Kidney epithelial cell (primary cell): ENCODE results near the gene CDK7. TPM values are rescaled to one million over a fixed set of nuclear protein-coding genes. Genes with fewer than 3 reads are reported as not detected.

Experiments used
- DNase-seq: peaks from one replicate; pipeline ENCODE4 v3.0.0-alpha.2; 2010; ENCODE audit warnings: low read depth
- H3K27me3 ChIP-seq: 2 replicates; pipeline ENCODE4 v1.6.0; 2011; ENCODE audit warnings: low read length; ENCODE audit not compliant: control insufficient read depth, insufficient read depth
- H3K36me3 ChIP-seq: 2 replicates; pipeline ENCODE4 v1.5.1; 2011; ENCODE audit warnings: low read length; ENCODE audit not compliant: control insufficient read depth, insufficient read depth
- H3K4me3 ChIP-seq: 2 replicates; pipeline ENCODE4 v1.5.1; 2011; ENCODE audit warnings: low read depth, mild to moderate bottlenecking, control low read depth, low read length
- CTCF ChIP-seq: IDR thresholded peaks from 2 replicates; pipeline ENCODE4 v1.5.1; 2011; ENCODE audit warnings: mild to moderate bottlenecking, moderate library complexity, low read length, control low read depth, inconsistent platforms; ENCODE audit not compliant: insufficient read depth, poor library complexity, severe bottlenecking
- total RNA-seq: library from RNA; depleted of rRNA; stranded (reverse); fragments of >200 nt; gene quantifications from 2 replicates; pipeline ENCODE4 v1.2.3, GENCODE V29; 2015

CDK7 gene
- total RNA-seq, 1 donor from 2014 or later = 50.3 TPM

- no peak overlapping the region for H3K4me3 ChIP-seq
- H3K36me3 ChIP-seq = peaks cover 2% of the 10 kb centered on the region
- no peak for DNase-seq
- no peaks in the 10 kb centered on the region for H3K27me3 ChIP-seq
- no peak for TF ChIP-seq CTCF
Measured at GRCh38 chr5:69257577-69257976, 22.9 kb downstream of the CDK7 start.

DNA sequence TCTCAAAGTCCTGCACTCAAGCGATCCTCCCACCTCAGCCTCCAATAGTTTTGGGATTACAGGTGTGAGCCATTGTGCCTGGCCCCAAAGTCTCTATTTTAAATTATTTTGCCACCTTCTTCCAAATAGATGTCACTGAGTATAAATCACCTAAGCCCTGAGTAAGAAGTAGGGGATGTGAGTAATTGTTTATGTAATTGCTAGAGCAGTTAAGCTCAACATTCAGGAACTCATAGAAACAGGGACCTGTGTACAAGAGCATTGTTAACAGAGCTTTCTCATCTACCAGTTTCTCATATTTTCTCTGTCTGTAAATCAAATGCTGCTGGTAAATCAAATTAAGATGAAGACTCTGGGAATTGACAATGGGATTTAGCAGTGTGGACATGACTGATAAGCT lies 26.3 kb downstream of the CDK7 start:
- H3K36me3 ChIP-seq = peaks cover 2% of the 10 kb centered on the region
- no peak for TF ChIP-seq CTCF
- no peak for DNase-seq
- H3K27me3 ChIP-seq = no peaks in the 10 kb centered on the region
- no peak overlapping the region for H3K4me3 ChIP-seq

- DNase-seq = no peak
- no peaks in the 10 kb centered on the region for H3K36me3 ChIP-seq
- peak; percentile 37 for TF ChIP-seq CTCF
Measured at GRCh38 chr5:69265931-69266330, 31.2 kb downstream of the CDK7 start.

GRCh38 chr5:69268899-69269298 lies 34.2 kb downstream of the CDK7 start:
- no peaks in the 10 kb centered on the region for H3K36me3 ChIP-seq
- TF ChIP-seq CTCF = no peak
- no peak for DNase-seq
- H3K27me3 ChIP-seq = no peaks in the 10 kb centered on the region
- H3K4me3 ChIP-seq = no peak overlapping the region

More at GRCh38 chr5:69265931-69266330, 31.2 kb downstream of the CDK7 start:
- H3K4me3 ChIP-seq = no peak overlapping the region
- H3K27me3 ChIP-seq = no peaks in the 10 kb centered on the region

DNA sequence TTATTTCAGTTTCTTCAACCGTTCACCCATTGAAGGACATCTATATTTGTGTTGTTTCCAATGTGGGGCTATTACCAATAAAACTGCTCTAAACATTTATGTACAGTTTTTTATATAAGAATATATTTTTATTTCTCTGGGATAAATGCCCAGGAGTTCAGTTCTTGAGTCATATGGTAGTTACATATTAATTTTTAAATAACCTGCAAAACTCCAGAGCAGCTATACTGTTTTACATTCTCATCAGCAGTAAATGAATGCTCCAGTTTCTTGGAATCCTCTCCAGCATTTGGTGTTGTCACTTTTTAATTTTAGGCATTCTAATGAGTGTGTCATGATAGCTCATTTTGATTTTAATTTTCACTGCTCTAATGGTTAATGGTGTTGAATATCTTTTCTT lies 36.2 kb downstream of the CDK7 start:
- no peak for TF ChIP-seq CTCF
- H3K4me3 ChIP-seq = no peak overlapping the region
- no peak for DNase-seq
- no peaks in the 10 kb centered on the region for H3K36me3 ChIP-seq
- no peaks in the 10 kb centered on the region for H3K27me3 ChIP-seq

- Histone ChIP-seq H3K27me3 (no peaks in the 10 kb centered on the region), H3K36me3 (no peaks in the 10 kb centered on the region), H3K4me3 (no peak overlapping the region)
- DNase-seq = no peak
- no peak for TF ChIP-seq CTCF
Measured at GRCh38 chr5:69271376-69271775, 36.7 kb downstream of the CDK7 start.
